Measurements from ENCODE around the gene NIPAL1.
"Not testable (repeated sequence)": the region's sequence is repeated elsewhere in the genome, so short reads cannot be mapped to it uniquely, and the experiment has no call there.

The NIPAL1 gene

GRCh38 chr4:47972721-47973120, 43.9 kb upstream of the NIPAL1 start (continued):
- TF ChIP-seq ZNF565 (CRISPR knock-in tag; conservative IDR thresholded peaks at IDR 0.05; ENCODE audit: low read depth) = no peak
- no peak for TF ChIP-seq ARNTL (CRISPR knock-in tag; IDR thresholded peaks at IDR 0.05; ENCODE audit: borderline replicate concordance, low read depth)
- no peak for TF ChIP-seq PPARA (CRISPR knock-in tag; IDR thresholded peaks at IDR 0.05; ENCODE audit: borderline replicate concordance)
- TF ChIP-seq GLIS3 (CRISPR knock-in tag; IDR thresholded peaks at IDR 0.05) = no peak
- TF ChIP-seq ZC3H10 (CRISPR knock-in tag; IDR thresholded peaks at IDR 0.05) = no peak

- TF ChIP-seq ZFP3 (CRISPR knock-in tag; IDR thresholded peaks at IDR 0.05) (no peak), TOX (CRISPR knock-in tag; IDR thresholded peaks at IDR 0.05; ENCODE audit: borderline replicate concordance) (no peak), OSR1 (CRISPR knock-in tag; IDR thresholded peaks at IDR 0.05) (no peak), ZC3H10 (CRISPR knock-in tag; IDR thresholded peaks at IDR 0.05) (no peak), TSHZ2 (CRISPR knock-in tag; IDR thresholded peaks at IDR 0.05) (no peak), ARNTL (CRISPR knock-in tag; IDR thresholded peaks at IDR 0.05; ENCODE audit: borderline replicate concordance, low read depth) (no peak), PATZ1 (CRISPR knock-in tag; IDR thresholded peaks at IDR 0.05; ENCODE audit: borderline replicate concordance) (no peak)
- ATAC-seq = no peak
These were observed 42.0 kb upstream of the NIPAL1 start for GRCh38 chr4:47974566-47974965.

- TF ChIP-seq OSR1 (CRISPR knock-in tag; IDR thresholded peaks at IDR 0.05) (no peak), TOX (CRISPR knock-in tag; IDR thresholded peaks at IDR 0.05; ENCODE audit: borderline replicate concordance) (no peak), ZNF70 (CRISPR knock-in tag; IDR thresholded peaks at IDR 0.05) (no peak)
- no peak for ATAC-seq
These were observed 26.4 kb upstream of the NIPAL1 start for GRCh38 chr4:47990145-47990544.

- ATAC-seq = not testable (repeated sequence)
These were observed 24.1 kb upstream of the NIPAL1 start for GRCh38 chr4:47992475-47992874.

GRCh38 chr4:47996021-47996420, 20.6 kb upstream of the NIPAL1 start:
- no peak for ATAC-seq
- TF ChIP-seq TCF4 (CRISPR knock-in tag; IDR thresholded peaks at IDR 0.05; ENCODE audit: borderline replicate concordance) = no peak
- no peak for TF ChIP-seq POU6F1 (CRISPR knock-in tag; IDR thresholded peaks at IDR 0.05; ENCODE audit: borderline replicate concordance, low read depth)
- TF ChIP-seq ISL1 (CRISPR knock-in tag; IDR thresholded peaks at IDR 0.05) = no peak
- TF ChIP-seq ZFP3 (CRISPR knock-in tag; IDR thresholded peaks at IDR 0.05) = no peak
- no peak for TF ChIP-seq ZFP30 (CRISPR knock-in tag; IDR thresholded peaks at IDR 0.05)
- TF ChIP-seq ARNTL (CRISPR knock-in tag; IDR thresholded peaks at IDR 0.05; ENCODE audit: borderline replicate concordance, low read depth) = no peak

GRCh38 chr4:48002267-48002666, 14.3 kb upstream of the NIPAL1 start:
- TF ChIP-seq ARNTL (CRISPR knock-in tag; IDR thresholded peaks at IDR 0.05; ENCODE audit: borderline replicate concordance, low read depth) (no peak), CSRNP3 (CRISPR knock-in tag; IDR thresholded peaks at IDR 0.05) (no peak), CREB5 (CRISPR knock-in tag; IDR thresholded peaks at IDR 0.05; ENCODE audit: low read depth) (no peak), ZNF8 (CRISPR knock-in tag; IDR thresholded peaks at IDR 0.05) (no peak), ZNF565 (CRISPR knock-in tag; conservative IDR thresholded peaks at IDR 0.05; ENCODE audit: low read depth) (no peak), ZC3H10 (CRISPR knock-in tag; IDR thresholded peaks at IDR 0.05) (no peak), PPARA (CRISPR knock-in tag; IDR thresholded peaks at IDR 0.05; ENCODE audit: borderline replicate concordance) (no peak), PATZ1 (CRISPR knock-in tag; IDR thresholded peaks at IDR 0.05; ENCODE audit: borderline replicate concordance) (no peak), GLIS3 (CRISPR knock-in tag; IDR thresholded peaks at IDR 0.05) (no peak), RARB (CRISPR knock-in tag; IDR thresholded peaks at IDR 0.05) (no peak), ZNF70 (CRISPR knock-in tag; IDR thresholded peaks at IDR 0.05) (no peak), CSDC2 (CRISPR knock-in tag; IDR thresholded peaks at IDR 0.05) (no peak), SNAI2 (CRISPR knock-in tag; IDR thresholded peaks at IDR 0.05) (no peak)
- ATAC-seq = no peak

GRCh38 chr4:48003568-48003967, 13.0 kb upstream of the NIPAL1 start:
- not testable (repeated sequence) for ATAC-seq
